Stimulated activated CD4-positive, alpha-beta T cell treated with anti-CD3 and anti-CD28 coated beads, Interleukin-1b, Interleukin-23, amount 100 ng/mL, for 1 hour (primary cell): Measurements from ENCODE around the gene WNT9B.
"Not testable (repeated sequence)": the region's sequence is repeated elsewhere in the genome, so short reads cannot be mapped to it uniquely, and the experiment has no call there.

Source experiments
- DNase-seq, 2 donors: peaks; one replicate each; pipeline ENCODE4 v3.0.0-alpha.2; 2020; ENCODE audit warnings: low read depth in 2 of 2

Gene WNT9B

GRCh38 chr17:46910179-46910927 is 59.0 kb downstream of the WNT9B start:
- no peak for DNase-seq

- DNase-seq: no peak
These were observed 59.9 kb downstream of the WNT9B start for GRCh38 chr17:46911311-46911710.

GRCh38 chr17:46915596-46915995 is 64.2 kb downstream of the WNT9B start:
- no peak for DNase-seq

GRCh38 chr17:46916211-46916610 is 64.8 kb downstream of the WNT9B start:
- no peak for DNase-seq

- DNase-seq: no peak
These were observed 65.2 kb downstream of the WNT9B start for GRCh38 chr17:46916623-46917022.

GRCh38 chr17:46917041-46917440 is 65.7 kb downstream of the WNT9B start:
- no peak for DNase-seq

- DNase-seq: no peak
These were observed 66.1 kb downstream of the WNT9B start for GRCh38 chr17:46917516-46917915.

GRCh38 chr17:46921962-46922361 is 70.6 kb downstream of the WNT9B start:
- DNase-seq: not testable (repeated sequence)

GRCh38 chr17:46922487-46922803 is 71.1 kb downstream of the WNT9B start:
- DNase-seq: no peak

- DNase-seq: peak; percentile 68 to 88
These were observed 71.6 kb downstream of the WNT9B start, which contains the start of gene GOSR2 for GRCh38 chr17:46922804-46923635. TSS of gene GOSR2 (plus strand) at chr17:46923160. CDS start at chr17:46923193, 33 bp downstream.

- DNase-seq: no peak
These were observed 73.9 kb downstream of the WNT9B start for GRCh38 chr17:46925185-46925868.

GRCh38 chr17:46928467-46929261 is 77.3 kb downstream of the WNT9B start:
- DNase-seq: no peak

GRCh38 chr17:46929413-46929812 is 78.0 kb downstream of the WNT9B start:
- no peak for DNase-seq

GRCh38 chr17:46930051-46930450 is 78.7 kb downstream of the WNT9B start:
- DNase-seq: no peak

GRCh38 chr17:46931596-46931995 is 80.2 kb downstream of the WNT9B start:
- DNase-seq: no peak

- DNase-seq: no peak
These were observed 84.4 kb downstream of the WNT9B start for GRCh38 chr17:46935658-46936266.
